HT1080 (cell line): Measurements from ENCODE around the gene CARTPT. TPM values are rescaled to one million over a fixed set of nuclear protein-coding genes. Genes with fewer than 3 reads are reported as not detected.
A peak's percentile ranks its signal among the peaks of the same experiment; 100 is the strongest.

Experiments used
- DNase-seq: peaks from one replicate; pipeline ENCODE4 v3.0.0-alpha.2; 2015; ENCODE audit warnings: low read depth
- polyA plus RNA-seq, 2 experiments: library from polyadenylated mRNA; depleted of rRNA; stranded (reverse); fragments of >200 nt; gene quantifications; 2 replicates each; pipeline ENCODE4 v1.2.3, GENCODE V29; 2015
- total RNA-seq: library from RNA; depleted of rRNA; stranded (reverse); fragments of >200 nt; shearing (Covaris generic); gene quantifications from 2 replicates; pipeline ENCODE4 v1.2.3, GENCODE V29; 2014; rRNA removed

CARTPT gene
- total RNA-seq: not detected in 2 replicates
- polyA plus RNA-seq (2015; cell fraction: cytosol; rRNA removed): not detected in 2 replicates
- polyA plus RNA-seq (2015; cell fraction: nucleus; rRNA removed): not detected in 2 replicates

- DNase-seq: peak; percentile 17
Measured at GRCh38 chr5:71719063-71719964, at the start of gene CARTPT. Gene CARTPT (plus strand): TSS chr5:71719275. CDS start chr5:71719294, 19 bp downstream.

GRCh38 chr5:71677977-71678376 is 41.1 kb upstream of the CARTPT start:
- DNase-seq: no peak

GRCh38 chr5:71679714-71680113 is 39.4 kb upstream of the CARTPT start:
- no peak for DNase-seq

- DNase-seq: no peak
Measured at GRCh38 chr5:71680510-71680909, 38.6 kb upstream of the CARTPT start.

- peak; percentile 50 for DNase-seq
Measured at GRCh38 chr5:71681296-71681695, 37.8 kb upstream of the CARTPT start.

- no peak for DNase-seq
Measured at GRCh38 chr5:71684309-71684708, 34.8 kb upstream of the CARTPT start.

- DNase-seq: no peak
Measured at GRCh38 chr5:71693828-71694427, 25.1 kb upstream of the CARTPT start.

- no peak for DNase-seq
Measured at GRCh38 chr5:71695071-71695470, 24.0 kb upstream of the CARTPT start.

- no peak for DNase-seq
Measured at GRCh38 chr5:71695595-71695994, 23.5 kb upstream of the CARTPT start.

- peak; percentile 32 for DNase-seq
Measured at GRCh38 chr5:71697967-71698366, 21.1 kb upstream of the CARTPT start.

- DNase-seq: no peak
Measured at GRCh38 chr5:71699233-71699632, 19.8 kb upstream of the CARTPT start.

- DNase-seq: no peak
Measured at GRCh38 chr5:71699751-71700150, 19.3 kb upstream of the CARTPT start.

- DNase-seq: no peak
Measured at GRCh38 chr5:71700803-71701202, 18.3 kb upstream of the CARTPT start.

- DNase-seq: no peak
Measured at GRCh38 chr5:71701407-71701806, 17.7 kb upstream of the CARTPT start.

- DNase-seq: no peak
Measured at GRCh38 chr5:71703941-71704340, 15.1 kb upstream of the CARTPT start.

- DNase-seq: no peak
Measured at GRCh38 chr5:71705421-71705820, 13.7 kb upstream of the CARTPT start.

- no peak for DNase-seq
Measured at GRCh38 chr5:71706906-71707305, 12.2 kb upstream of the CARTPT start.

GRCh38 chr5:71711610-71712009 is 7.5 kb upstream of the CARTPT start:
- DNase-seq: no peak

GRCh38 chr5:71714911-71715310 is 4.2 kb upstream of the CARTPT start:
- no peak for DNase-seq

- DNase-seq: no peak
Measured at GRCh38 chr5:71727978-71728377, 8.9 kb downstream of the CARTPT start.

- no peak for DNase-seq
Measured at GRCh38 chr5:71731015-71731414, 11.9 kb downstream of the CARTPT start.

GRCh38 chr5:71732011-71732410 is 12.9 kb downstream of the CARTPT start:
- DNase-seq: no peak

- no peak for DNase-seq
Measured at GRCh38 chr5:71734141-71734540, 15.1 kb downstream of the CARTPT start.
